ENCODE measurements around the gene KIAA1614.

KIAA1614 gene, protein sequence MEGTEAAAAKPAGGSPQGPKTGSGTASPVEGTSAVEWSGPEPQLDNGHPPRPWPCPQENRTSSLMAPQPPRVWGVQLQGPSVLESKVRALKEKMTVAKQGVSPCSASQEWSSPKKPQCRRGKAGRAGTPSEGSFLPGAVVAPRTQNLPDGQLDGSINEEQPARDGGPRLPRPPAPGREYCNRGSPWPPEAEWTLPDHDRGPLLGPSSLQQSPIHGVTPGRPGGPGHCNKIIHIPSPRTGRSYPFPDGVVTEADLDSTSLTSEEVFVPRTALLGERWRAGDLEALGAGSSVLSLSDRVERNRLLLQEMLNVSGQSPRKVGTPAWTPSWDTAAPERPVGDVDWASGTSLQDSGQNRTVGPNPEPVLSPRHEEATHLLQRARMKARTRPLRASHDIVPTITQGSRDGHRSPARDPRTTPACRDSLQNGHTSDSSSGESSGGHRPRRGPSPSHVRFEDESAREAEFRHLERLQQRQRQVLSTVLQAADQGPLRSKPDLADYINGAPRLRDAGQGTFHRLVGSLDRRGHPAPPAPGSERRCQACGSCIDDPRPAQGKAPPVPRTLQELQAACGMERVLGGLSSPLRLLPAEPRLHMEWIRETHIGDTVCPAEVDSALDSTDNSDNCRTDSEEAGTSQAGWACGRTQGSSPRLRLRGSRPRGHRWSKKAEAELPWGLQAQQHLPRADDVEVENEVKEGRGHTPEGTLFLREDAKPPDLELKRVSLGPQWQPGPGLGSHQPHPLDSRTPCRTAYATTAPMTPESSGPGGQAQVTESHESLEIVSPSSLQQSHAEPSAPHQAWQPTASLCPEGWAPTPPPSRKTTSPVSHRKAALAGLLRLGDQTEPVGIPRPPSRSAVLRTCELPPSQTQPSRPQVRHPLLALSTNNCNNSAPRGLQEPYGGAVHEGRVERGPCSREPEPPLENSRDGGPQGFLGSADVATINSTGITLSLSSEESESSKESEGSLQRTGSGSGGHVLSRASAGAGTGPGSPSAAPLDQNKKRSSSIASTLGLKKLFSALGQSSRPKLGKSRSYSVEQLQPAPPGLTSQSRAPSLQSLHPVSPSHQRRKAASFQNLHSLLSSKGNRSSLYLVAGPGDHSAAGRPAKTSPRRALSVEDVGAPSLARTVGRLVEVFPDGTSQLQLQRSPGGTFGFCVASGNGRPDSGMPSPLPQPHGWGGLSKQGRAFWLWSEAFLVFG

DNA sequence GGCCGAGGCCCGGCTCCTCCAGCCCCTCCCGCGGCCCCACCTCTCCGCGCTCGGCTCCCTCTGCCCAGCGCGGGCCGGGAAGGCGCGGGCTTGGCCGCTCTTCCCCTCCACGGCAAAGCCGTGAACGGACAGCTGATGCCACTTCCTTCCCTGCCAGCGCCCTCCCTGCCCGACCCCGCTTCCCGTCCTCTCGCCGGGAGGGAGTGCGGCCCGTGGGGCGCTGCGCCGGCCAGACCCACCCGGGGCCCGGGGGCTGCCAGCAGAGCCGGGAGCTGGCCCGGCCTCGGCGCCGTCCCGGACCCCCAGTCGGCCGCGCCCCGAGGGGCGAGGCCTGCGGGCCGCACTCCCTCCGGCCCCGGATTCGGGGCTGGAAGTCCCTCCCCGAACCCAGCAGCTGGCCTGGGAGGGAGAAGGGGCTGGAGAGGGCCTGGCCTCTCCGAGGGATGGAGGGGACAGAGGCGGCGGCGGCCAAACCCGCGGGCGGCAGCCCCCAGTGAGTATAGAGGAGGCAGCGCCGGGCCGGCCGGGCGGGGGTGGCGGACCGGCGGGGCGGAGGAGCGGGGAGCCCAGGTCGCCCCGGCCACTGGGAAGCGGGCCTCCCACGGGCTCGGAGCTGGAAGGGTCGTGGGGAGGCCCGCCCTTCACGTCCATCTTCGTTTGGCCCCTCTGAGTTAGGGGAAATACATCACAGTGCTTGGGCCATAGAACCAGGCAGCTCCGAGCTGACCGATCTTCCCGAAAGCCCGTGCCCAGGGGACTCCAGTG is at the start of gene KIAA1614:
Gene KIAA1614, plus strand, starts transcription at position 97 of the 765 bp plus-strand sequence. Its CDS starts 347 bp downstream, at position 444.
- DNase-seq (ENCODE audit: low spot score) = no peak

DNA sequence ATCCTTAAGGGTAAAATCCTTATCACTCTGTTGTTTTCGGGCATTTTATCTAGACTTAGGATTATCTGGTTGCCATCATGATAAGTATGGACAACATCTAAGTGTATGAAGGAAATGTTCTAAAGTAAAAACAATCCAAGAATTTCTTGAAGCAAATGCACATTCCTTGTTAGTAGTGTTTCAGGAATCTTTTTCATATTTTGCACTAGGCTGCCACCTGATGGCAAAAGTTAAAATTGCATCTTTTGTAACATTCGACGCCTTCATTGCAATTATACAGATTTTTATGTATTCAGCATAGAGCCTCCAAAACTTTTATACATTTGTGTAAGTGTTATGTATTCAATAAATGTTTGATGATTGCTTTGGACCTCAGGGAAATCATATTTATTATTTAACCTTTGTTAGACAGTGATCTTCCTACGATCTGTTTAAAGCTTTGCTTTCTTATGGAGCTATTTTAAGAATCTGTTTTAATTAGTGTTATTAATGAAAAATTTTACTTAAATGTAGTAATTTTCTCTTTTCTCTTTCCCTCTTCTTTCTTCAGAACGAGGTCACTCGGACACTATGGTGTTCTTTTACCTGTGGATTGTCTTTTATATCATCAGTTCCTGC is 49.4 kb upstream of the KIAA1614 start:
- DNase-seq (ENCODE audit: low spot score) = peak; percentile 35

DNA sequence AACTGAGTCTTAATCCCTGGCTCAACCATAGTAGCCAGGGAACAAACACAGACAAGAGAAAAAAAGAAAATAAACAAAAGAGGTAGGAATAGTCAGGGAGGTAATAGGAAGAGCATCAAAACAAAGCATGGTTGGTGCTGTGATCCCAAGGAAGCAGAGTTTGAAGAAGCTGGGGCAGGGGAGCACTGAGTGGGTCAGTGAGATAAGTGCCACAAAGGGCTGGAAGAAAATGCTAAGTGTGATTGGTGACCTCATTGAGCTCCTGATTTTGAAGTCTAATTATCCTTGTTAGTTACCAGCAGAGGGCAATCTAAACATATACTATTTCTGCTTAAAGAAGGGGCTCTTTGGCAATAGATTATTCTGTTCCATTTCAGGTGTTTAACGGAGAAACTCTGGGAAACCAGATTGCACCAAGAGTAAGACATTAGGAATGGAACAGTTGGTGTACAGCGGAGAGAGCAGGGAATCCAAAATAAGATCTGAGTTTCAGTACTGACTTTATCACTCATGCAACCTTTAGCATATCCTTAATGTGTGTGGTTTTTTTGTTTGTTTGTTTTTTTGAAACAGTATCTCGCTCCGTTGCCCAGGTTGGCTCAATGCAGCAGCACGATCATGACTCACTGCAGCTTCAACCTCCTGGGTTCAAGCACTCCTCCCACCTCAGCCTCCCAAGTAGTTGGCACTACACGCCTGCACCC is 30.7 kb upstream of the KIAA1614 start:
- peak; percentile 71 for DNase-seq (ENCODE audit: low spot score)

DNA sequence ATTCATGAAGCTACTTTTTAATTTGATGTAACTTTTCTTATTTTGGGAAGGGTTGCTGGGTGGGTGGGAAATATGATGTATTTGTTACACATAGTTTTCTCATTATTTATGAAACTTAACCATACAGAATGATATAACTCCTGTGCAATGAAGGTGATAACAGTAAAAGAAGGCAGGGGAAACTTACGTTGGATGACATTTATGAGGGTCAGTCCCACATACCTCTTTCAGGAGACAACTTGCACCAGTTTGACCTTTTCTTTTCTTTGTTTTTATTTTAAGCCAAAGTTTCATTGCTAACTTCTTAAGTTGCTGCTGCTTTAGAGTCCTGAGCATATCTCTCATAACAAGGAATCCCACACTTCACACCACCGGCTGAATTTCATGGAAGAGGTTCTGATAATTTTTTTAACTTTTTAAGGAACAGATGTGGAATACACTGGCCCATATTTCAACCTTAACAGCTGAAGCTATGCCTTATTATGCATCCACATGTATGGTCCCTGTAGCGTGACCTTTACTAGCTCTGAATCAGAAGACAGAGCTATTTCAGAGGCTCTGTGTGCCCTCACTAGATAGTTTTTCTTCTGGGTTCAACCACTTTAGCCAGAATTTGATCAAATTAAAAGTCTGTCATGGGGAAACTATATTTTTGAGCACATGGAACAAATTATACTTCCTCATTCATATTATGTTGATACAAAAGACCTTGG is 28.0 kb upstream of the KIAA1614 start:
- DNase-seq (ENCODE audit: low spot score) = no peak

DNA sequence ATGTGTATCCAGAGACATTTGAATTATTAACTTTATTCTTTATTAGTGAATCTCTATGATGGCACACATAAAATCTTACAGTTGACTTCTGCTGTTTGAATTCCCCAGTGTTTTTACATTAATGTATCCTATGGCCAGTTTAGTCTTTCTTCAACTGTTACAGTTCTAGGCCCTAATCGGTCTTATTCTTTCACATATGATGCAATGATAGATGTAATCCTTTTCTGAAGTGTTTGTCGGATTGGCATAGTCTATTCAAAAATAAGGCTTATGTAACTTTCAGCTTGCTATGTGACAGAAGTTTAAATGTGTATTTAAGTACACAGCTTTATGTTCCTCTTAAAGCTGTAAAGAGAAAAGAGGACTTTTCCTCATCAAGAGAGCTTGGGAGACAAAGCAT is 26.4 kb upstream of the KIAA1614 start:
- no peak for DNase-seq (ENCODE audit: low spot score)

DNA sequence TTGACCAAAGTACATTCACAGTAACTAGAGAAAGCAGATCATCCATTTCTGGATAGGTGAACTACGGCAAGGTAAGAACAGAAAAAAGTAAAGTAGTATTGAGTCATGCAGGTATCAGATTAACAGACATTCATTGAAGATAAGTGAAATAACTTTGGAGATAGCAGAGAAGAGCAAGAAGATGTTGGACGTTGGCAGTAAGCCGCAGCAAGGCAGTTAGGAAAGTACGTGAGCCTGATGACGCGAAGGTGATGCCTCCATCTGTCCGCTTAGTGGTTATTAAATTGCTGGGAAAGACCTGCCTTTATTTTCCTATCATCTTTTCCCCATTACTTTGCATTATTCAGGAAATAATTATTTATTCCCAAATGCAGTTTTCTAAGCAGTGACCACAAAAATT is 24.9 kb upstream of the KIAA1614 start:
- DNase-seq (ENCODE audit: low spot score) = no peak

DNA sequence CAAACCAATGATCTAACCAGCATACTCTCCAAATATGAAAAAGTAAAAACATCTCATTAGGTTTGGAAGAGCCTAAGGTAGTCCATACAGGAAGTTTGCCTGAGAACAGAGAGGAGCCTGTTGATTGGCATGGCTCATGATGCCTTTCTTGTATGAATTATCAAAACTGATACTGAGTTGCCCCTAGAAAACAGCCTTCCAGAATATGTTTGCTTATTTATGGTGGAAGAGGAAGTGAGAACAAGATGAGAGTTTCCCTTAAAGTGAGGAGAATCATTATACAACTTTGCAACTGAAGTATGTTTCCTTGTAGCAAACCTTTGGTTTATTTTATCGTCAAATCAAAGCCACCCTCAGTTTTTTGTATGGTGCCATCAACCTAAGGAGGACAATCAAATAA is 23.8 kb upstream of the KIAA1614 start:
- DNase-seq (ENCODE audit: low spot score) = no peak

DNA sequence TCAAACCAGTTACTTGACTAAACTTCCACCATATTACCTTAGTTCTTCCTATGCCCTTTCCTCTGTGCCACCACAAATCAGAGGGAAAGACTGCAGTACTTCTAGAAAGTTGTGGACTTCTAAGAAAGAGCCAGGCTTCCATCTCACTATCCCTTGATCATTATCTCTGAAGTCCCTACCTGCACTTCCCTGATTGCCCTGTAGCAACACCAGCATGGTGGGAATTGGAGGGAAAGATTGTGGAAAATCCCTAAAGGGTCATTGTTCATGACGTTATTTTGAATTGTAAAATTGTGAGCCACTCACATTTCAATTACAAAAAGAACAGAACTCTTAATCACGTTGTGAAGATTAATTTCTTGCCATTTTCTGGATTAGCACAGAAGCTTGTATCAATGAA is 23.4 kb upstream of the KIAA1614 start:
- no peak for DNase-seq (ENCODE audit: low spot score)

DNA sequence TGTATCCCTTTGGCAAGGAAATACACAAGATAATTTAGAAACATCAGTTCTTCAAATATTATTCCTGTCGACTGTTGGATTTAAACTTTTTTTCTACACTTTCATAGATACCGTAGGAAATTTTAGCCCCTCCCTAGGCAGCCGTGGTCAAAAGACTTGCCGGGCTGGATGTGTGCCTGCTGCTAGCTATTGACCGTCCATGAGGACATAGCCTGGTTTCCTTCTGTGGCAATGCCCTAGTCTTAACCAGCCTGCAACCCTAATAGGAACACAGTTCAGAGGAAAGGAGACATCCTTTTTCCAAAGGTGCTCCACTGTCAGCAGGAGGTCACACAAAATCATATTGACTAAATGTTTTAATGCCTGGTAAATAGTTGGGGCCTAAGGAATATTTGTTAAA is 20.4 kb upstream of the KIAA1614 start:
- no peak for DNase-seq (ENCODE audit: low spot score)

DNA sequence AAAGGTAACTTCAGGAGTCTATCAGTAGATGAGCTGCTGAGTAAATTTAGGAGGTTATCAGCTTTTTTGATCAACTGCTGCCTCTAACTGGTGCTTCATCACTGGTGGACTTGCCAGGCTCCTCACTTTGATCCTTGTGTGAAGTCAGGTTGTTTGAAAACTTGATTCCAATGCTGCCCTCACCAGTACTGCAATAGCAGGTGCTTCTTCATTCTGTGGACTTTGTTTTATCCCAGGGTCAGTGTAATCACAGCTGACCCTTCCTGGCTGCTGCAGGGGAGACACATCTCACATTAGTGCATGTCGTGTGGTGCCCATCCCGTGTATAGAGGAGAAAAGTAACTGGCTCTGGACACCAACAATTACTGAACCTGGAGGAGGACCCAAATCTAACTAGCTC is 20.0 kb upstream of the KIAA1614 start:
- DNase-seq (ENCODE audit: low spot score) = no peak

DNA sequence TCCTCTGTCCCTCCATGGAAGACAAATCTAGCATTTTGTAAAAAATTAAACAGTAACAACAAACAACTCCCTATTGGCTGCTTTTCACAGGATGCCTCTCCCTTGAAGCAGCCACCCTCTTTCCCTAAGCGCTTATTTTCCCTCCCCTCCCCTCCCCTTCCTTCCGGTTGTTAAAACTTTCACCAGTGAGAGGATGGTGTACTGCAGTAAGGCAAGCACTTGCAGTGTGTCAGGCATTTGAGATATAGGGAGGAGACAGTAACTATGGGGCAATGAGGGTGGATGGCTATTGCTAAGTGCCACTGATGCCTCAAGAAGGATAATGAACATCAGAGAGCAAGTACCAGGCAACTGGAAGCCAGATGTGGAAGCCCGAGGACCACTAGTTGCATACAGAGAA is 19.1 kb upstream of the KIAA1614 start:
- no peak for DNase-seq (ENCODE audit: low spot score)

DNA sequence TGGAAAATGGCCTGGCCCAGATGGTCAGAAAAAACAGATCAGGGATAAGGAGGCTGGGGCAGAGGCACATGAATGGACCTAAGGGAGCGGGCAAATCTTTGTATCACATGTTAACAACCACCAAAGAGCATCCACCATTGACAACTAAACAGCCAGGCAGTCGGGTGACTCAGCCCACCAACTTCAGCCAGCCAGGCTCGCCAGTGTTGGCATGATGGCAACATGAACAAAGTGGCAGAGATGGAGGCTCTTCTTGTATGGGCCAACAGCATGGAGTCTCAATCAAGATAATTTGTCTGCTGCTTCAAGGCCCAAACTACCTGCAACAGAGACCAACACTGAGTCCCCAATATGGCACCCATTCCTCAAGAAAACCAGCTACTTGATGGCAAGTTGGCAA is 16.5 kb upstream of the KIAA1614 start:
- DNase-seq (ENCODE audit: low spot score) = no peak

DNA sequence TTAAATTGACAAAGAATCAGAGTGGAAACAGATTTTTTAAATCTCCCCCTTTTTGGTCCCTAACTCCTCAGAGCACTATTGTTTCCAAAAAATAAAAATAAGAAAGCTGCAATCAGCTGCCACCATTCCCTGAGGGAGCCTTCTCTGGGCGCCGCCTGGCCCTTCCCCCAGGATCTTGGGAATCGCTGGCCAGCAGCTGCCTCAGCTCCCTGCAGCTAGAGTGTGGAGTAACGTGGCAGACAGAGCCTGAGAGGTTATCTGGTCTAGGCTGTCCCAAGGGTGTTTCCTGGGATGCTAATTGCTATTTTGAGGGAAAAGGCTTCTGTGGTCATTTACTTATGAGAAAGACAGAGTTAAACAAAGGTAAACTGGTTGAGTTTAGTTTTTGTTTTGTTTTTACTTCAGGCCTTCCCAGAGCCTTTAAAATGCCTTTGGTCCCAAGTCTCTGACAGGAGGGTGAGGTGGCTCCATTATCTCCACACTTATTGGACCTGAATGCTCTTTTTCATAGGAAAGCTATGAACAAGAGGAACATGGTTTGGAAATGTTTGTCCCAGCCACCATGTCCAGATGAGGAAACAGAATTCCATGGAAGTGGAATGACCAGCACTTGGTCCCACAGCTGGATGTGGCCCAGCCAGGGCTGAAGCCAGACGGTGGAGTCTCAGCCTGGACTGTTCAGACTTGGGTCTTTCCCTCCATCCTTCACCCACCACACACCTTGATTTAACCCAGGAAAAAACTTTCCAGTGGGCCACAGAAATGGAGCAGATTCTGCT is 14.1 kb upstream of the KIAA1614 start:
- no peak for DNase-seq (ENCODE audit: low spot score)

DNA sequence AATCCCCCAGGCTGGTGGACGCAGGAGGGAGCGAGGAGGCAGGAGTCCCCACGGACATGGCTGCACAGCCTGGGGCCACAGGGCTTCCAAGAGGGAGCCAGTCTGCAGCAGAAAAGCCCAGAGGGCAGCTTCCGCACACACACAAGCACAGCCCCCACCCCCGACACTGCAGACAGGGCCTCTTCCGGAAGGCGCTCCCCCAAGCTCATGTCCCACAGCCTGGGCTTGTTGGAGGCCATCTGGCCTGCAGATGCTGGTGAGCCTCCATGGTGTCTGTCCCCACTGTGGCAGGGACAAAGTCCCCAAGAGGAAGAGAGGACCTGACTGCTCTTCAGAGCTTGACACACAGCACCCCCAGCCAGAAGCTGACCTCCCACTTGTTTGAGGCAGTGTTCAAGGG is 13.4 kb upstream of the KIAA1614 start:
- DNase-seq (ENCODE audit: low spot score) = no peak

DNA sequence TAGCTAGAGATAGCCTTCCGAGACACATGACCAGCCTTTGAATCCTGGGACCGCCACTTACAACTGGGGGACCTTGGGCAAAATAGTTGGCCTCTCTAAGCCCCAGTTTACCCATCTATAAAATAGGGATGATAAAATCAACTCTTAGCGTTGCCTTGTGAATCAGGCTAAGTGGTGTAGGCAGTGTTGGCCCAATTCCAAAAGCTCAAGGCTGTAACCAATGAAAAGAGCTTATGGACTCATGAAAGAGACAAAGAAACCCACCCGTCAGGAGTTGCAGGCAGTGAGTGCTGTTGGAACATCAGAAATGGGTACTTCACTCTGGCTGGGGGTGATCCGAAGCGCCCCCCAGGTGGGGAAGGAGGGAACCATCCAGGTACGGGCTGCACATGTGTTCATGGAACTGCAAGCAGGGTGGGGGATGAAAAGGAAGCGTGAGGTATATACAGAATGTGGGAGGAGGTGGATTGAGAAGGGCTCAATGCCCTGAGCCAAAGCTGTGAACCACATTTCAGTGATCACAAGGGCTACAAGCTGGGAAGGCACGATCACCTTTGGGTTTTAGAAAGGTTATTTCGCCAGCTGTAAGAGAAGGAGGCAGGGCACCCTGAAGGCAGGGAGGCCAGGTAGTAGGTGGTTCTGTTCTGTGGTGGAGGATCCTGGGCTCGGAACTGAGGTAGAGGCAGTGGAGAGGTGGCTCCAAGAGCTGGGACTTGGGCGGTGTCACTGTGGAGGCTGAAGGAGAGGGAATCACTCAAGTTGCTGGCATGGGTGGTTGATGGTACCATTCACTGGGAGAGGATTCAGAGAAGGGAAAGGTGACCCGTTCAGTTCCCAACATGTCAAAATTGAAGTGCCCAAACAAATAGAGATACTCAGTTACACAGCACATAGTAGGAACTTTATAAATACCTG is 11.4 kb upstream of the KIAA1614 start:
- DNase-seq (ENCODE audit: low spot score) = no peak

DNA sequence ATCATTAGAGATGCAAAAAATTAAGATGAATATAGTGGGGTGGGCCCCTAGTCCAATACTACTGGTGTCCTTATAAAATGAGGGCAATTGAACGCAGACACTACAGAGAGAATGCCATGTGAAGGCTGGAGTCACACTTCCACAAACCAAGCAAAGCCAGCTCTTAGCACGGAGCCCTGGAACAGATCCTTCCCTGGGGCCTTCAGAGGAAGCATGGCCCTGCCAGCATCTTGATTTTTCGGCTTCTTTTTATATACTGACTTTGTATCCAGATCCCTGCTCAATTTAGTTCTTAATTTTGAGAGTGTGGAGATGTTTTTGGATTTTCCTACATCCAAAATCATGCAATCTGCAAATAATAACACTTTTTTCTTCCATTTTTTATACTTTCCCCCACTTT is 10.2 kb upstream of the KIAA1614 start:
- no peak for DNase-seq (ENCODE audit: low spot score)

DNA sequence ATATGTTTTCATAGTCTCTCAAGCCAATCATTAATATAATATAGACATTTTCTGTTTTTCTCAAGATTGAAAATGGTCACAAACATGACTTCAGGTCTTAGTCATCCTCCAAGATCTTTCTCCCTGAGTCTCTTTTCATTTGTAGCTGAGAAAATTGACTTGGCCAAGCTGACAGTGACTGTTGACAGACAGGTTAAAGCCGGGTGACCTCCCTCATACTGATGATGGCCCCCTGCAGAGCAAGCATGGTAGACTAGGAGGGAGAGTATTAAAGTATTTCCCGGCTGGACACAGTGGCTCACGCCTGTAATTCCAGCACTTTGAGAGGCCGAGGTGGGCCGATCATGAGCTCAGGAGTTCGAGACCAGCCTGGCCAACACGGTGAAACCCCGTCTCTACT is 6.8 kb upstream of the KIAA1614 start:
- DNase-seq (ENCODE audit: low spot score) = no peak

DNA sequence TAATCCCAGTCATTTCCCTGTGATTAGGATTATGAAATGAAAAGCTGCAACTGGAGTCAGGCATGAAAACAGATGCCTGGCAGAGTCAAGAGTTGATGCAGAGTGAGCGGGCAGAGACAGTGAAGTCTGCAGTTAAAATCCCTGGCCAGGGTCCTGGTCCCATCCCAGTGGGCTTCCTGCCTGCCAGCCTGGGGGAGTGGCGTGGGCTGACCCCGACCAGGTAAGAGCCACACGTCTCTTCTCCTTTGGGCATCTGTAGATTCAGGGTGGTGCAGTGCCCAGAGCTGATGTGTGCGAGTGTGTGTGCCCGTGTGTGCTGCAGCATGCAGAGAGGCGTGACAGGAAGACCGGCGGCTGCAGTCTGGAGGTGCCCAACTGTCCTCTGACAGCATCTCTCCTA is 6.2 kb upstream of the KIAA1614 start:
- DNase-seq (ENCODE audit: low spot score) = no peak

Data from D341Med (cell line).